AG09319 (cell line): ENCODE results near the gene SGCG.

ENCODE experiments used
- DNase-seq: peaks from one replicate; pipeline ENCODE4 v3.0.0-alpha.2; 2010; ENCODE audit warnings: low read depth; ENCODE audit errors: extremely low read depth
- CTCF ChIP-seq: IDR thresholded peaks from 2 replicates; pipeline ENCODE4 v1.5.1; 2011; ENCODE audit warnings: low read depth, mild to moderate bottlenecking, inconsistent platforms, low read length, moderate library complexity

SGCG gene

GRCh38 chr13:23319883-23320224 is 139.1 kb downstream of the SGCG start:
- DNase-seq: no peak
- no peak for TF ChIP-seq CTCF

- no peak for DNase-seq
- TF ChIP-seq CTCF: no peak
These were observed 140.3 kb downstream of the SGCG start for GRCh38 chr13:23320926-23321534.

- peak; percentile 57 for DNase-seq
- no peak for TF ChIP-seq CTCF
These were observed 140.9 kb downstream of the SGCG start for GRCh38 chr13:23321535-23322241.

DNA sequence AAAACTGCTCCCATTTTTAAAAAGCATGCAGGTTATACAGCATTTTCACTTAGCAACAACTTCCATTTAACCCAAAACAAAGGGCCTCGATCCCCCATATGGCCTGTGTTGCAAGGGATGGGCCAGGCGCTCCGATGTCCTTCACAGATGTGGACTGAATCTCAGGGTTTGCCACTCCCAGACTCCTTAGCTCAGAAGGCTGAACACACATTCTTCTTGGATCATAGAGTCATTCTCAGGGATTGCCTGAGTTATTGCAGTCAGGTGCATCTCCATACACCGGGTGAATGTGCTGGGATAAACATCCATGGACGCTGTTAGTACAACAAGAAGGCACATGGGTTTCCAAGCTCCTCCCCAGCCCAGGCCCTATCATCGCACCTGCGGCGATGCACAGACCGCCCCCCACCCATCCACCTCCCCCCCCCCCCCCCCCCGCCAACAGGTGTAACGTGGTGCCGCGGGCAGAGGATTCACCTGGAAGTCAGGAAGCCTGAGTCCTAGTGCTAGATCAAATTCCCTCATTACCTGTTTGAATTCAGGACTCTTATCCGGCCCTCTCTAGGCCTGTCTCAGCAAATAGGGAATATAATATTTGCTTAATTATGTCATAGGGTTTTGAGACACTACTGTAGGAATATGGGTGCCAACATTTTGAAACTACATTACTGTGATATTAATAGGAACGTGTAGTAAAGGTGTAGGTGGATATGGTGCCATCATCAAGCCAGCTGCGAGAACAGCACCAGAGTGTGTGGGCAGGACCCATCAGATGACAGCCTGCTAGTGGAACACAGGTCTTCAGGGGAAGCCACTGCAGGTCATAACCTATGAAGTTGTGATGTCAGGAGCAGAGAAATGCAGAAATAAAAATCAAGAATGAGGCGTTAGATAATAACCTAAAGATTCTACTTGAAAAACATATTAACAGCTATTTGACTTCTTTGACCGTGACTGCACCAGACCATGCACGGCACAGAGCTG is 141.9 kb downstream of the SGCG start:
- TF ChIP-seq CTCF: no peak
- no peak for DNase-seq

GRCh38 chr13:23323946-23324709 is 143.3 kb downstream of the SGCG start:
- no peak for DNase-seq
- TF ChIP-seq CTCF: no peak

GRCh38 chr13:23325191-23325590 is 144.4 kb downstream of the SGCG start:
- no peak for DNase-seq

More at GRCh38 chr13:23325191-23325590, 144.4 kb downstream of the SGCG start:
- TF ChIP-seq CTCF: no peak
